Breast epithelium (tissue), 4 donors: ENCODE measurements around the gene SNX21. TPM values are rescaled to one million over a fixed set of nuclear protein-coding genes. Genes with fewer than 3 reads are reported as not detected.

ENCODE experiments used
- DNase-seq, 2 donors: peaks; one replicate each; pipeline ENCODE4 v3.0.0-alpha.2; 2019; ENCODE audit warnings: low spot score in 2 of 2
- H3K27ac ChIP-seq, 2 donors: fragments of 200-600 bp; sonication (generic) in 1 of 2; one replicate each; pipeline ENCODE4 v1.5.1; 2016 to 2019; ENCODE audit warnings: mild to moderate bottlenecking in 1 of 2
- H3K27me3 ChIP-seq, 2 donors: fragments of 200-600 bp; sonication (generic) in 1 of 2; one replicate each; pipeline versions ENCODE4 v1.5.1 to v1.6.0; 2017 to 2019; ENCODE audit warnings: control low read depth in 1 of 2, mild to moderate bottlenecking in 1 of 2
- H3K36me3 ChIP-seq: fragments of 200-600 bp; one replicate; pipeline ENCODE4 v1.5.1; 2019
- H3K4me1 ChIP-seq, 2 donors: fragments of 200-600 bp; sonication (generic); one replicate each; pipeline ENCODE4 v1.5.1; 2016 to 2019; ENCODE audit warnings: control low read depth in 1 of 2
- H3K4me3 ChIP-seq, 3 donors: fragments of 200-600 bp; sonication (generic); 1 replicate in 2 of 3; 2 replicates in 1 of 3; pipeline ENCODE4 v1.5.1; 2016 to 2019; ENCODE audit warnings: mild to moderate bottlenecking in 3 of 3, moderate library complexity in 2 of 3
- H3K9me3 ChIP-seq, 2 donors: fragments of 200-600 bp; sonication (generic) in 1 of 2; one replicate each; pipeline ENCODE4 v1.5.1; 2016 to 2019; ENCODE audit warnings: control low read depth in 1 of 2
- POLR2A ChIP-seq: fragments of 450-650 bp; IDR thresholded peaks from one replicate; pipeline ENCODE4 v1.6.1; 2016; ENCODE audit warnings: antibody characterized with exemption, mild to moderate bottlenecking, moderate library complexity
- POLR2AphosphoS5 ChIP-seq, 3 donors: sonication (generic); formaldehyde crosslinking; IDR thresholded peaks; one replicate each; pipeline ENCODE4 v1.6.1; 2017; ENCODE audit warnings: antibody characterized with exemption in 3 of 3
- intact Hi-C: fragments of 100-400 bp; cut with DNase I; formaldehyde crosslinking; loops from one replicate; pipeline ENCODE4 v1.15.1; 2023; ENCODE audit warnings: low total_unique reads
- total RNA-seq, 3 donors: library from RNA; depleted of rRNA; stranded (reverse); fragments of >200 nt; gene quantifications; one replicate each; pipeline ENCODE4 v1.1.0, GENCODE V29; 2016
- TF ChIP-seq, protein P1 (sequence below), 3 donors: fragments of 450-650 bp; IDR thresholded peaks; one replicate each; pipeline ENCODE4 v1.5.1; 2016 to 2017; ENCODE audit warnings: antibody characterized with exemption in 3 of 3, mild to moderate bottlenecking in 3 of 3, moderate library complexity in 3 of 3

SNX21 gene
- total RNA-seq, 3 donors from 2014 or later = 55.0 to 138 (median 66.9) TPM

DNA sequence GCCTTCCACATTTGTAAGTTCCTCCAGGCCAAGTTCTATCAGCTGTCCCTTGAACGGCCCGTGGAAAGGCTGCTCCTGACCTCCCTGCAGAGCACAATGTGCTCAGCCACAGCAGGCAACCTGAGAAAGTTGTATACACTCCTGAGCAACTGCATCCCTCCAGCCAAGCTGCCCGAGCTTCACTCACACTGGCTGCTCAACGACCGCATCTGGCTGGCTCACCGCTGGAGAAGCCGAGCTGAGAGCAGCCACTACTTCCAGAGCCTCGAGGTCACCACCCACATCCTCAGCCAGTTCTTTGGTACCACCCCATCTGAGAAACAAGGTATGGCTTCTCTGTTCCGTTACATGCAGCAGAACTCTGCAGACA is 49.5 kb downstream of the SNX21 start:
- Histone ChIP-seq H3K36me3 (no peaks in the 10 kb centered on the region), H3K27me3 (no peaks in the 10 kb centered on the region), H3K4me1 (peaks cover 0 to 6% of the 10 kb centered on the region in 2 donors), H3K4me3 (no peak overlapping the region), H3K27ac (no peak overlapping the region), H3K9me3 (no peaks in the 10 kb centered on the region)
- TF ChIP-seq POLR2A (no peak), POLR2AphosphoS5 (IDR thresholded peaks at IDR 0.05) (no peak)
- TF ChIP-seq, protein P1, sequence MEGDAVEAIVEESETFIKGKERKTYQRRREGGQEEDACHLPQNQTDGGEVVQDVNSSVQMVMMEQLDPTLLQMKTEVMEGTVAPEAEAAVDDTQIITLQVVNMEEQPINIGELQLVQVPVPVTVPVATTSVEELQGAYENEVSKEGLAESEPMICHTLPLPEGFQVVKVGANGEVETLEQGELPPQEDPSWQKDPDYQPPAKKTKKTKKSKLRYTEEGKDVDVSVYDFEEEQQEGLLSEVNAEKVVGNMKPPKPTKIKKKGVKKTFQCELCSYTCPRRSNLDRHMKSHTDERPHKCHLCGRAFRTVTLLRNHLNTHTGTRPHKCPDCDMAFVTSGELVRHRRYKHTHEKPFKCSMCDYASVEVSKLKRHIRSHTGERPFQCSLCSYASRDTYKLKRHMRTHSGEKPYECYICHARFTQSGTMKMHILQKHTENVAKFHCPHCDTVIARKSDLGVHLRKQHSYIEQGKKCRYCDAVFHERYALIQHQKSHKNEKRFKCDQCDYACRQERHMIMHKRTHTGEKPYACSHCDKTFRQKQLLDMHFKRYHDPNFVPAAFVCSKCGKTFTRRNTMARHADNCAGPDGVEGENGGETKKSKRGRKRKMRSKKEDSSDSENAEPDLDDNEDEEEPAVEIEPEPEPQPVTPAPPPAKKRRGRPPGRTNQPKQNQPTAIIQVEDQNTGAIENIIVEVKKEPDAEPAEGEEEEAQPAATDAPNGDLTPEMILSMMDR (IDR thresholded peaks at IDR 0.05) = no peak
- no peak for DNase-seq
- intact Hi-C loops = no loop called here

DNA sequence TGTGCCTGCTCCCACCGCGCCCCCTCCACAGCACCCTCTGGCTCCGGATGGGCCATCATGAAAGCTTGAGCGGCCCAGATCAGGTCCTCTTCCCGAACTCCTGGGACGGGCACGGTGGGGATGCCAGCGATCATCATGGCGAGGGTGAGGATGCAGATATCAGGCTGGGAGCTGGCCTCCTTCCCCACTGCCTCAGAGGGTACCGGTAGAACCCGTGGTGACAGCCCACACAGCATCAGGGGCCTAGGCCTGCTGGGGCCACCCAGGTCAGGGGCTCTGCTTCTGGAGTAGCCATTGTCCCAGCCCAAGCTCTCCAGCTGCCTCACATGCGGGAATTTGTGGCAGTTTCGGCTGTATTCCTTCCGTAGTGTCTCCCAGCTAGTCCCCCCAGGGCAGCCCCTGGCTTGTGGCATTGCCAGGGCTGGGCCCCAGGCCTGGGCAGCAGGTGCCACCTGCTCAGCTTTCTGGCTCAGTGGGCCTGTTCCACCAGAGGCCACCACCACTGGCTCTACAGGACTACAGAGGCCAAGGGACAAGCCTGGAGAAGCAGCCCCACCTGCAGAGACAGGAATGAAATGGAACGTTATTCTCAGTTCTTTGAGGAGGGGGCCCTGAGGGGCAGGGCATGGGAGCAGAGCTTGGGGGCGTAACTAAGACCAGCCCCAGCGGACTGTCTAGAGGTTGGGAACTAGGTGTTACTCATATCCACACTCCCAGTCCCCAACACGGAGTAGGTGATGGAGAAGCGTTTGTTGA is 53.2 kb downstream of the SNX21 start:
- Histone ChIP-seq H3K4me1 (peaks cover 4 to 6% of the 10 kb centered on the region in 2 donors), H3K27ac (no peak overlapping the region), H3K9me3 (no peaks in the 10 kb centered on the region), H3K27me3 (no peaks in the 10 kb centered on the region), H3K4me3 (no peak overlapping the region), H3K36me3 (no peaks in the 10 kb centered on the region)
- no peak for DNase-seq
- no peak for TF ChIP-seq POLR2AphosphoS5 (IDR thresholded peaks at IDR 0.05)
- TF ChIP-seq, protein P1 (IDR thresholded peaks at IDR 0.05) = no peak
- no peak for TF ChIP-seq POLR2A
- intact Hi-C loops = no loop called here

- H3K9me3 ChIP-seq = no peaks in the 10 kb centered on the region
- H3K4me3 ChIP-seq = no peak within 1 kb of the TSS
- no peak for DNase-seq
- H3K4me1 ChIP-seq = peaks cover 4 to 11% of the 10 kb centered on the region in 2 donors
- intact Hi-C loops = no loop called here
- no peaks in the 10 kb centered on the region for H3K27me3 ChIP-seq
- H3K27ac ChIP-seq = no peak within 1 kb of the TSS
- no peaks in the 10 kb centered on the region for H3K36me3 ChIP-seq
- no peak for TF ChIP-seq POLR2AphosphoS5 (IDR thresholded peaks at IDR 0.05)
- no peak for TF ChIP-seq POLR2A
- TF ChIP-seq, protein P1 (IDR thresholded peaks at IDR 0.05) = no peak
These were observed 53.7 kb downstream of the SNX21 start, which contains the start of gene SPATA25 for GRCh38 chr20:45887346-45887715. SPATA25 (minus strand) TSS chr20:45887622; CDS start chr20:45887590, 32 bp downstream.

DNA sequence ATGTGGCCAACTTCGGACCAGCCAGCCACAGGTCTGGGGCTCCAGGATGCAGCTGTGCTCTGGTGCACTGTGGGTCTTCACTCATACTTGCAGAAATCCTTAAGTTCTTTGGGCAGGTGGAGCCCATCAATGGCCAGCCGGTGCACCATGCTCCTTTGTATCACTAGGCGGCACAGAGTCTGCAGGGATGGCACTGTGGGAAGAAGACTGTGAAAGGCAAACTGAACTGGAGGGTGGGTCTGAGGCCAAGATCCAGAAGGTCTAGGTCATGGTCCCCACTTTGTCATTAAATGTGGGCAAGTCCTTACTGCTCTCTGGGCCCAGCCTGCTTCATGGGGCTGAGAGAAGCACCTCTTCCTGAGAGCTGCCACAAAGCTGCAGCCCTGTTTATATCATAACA is 55.1 kb downstream of the SNX21 start:
- no peak overlapping the region for H3K4me3 ChIP-seq
- H3K27me3 ChIP-seq = no peaks in the 10 kb centered on the region
- no peak overlapping the region for H3K27ac ChIP-seq
- no peaks in the 10 kb centered on the region for H3K9me3 ChIP-seq
- no peak for DNase-seq
- no peaks in the 10 kb centered on the region for H3K36me3 ChIP-seq
- intact Hi-C loops = loop anchor here (2.0 kb wide), 1 partner anchor 76 kb away; the partner anchor contains the start of gene UBE2C
- peaks cover 4 to 11% of the 10 kb centered on the region in 2 donors for H3K4me1 ChIP-seq
- TF ChIP-seq POLR2AphosphoS5 (IDR thresholded peaks at IDR 0.05) (no peak), POLR2A (no peak)
- TF ChIP-seq, protein P1 (IDR thresholded peaks at IDR 0.05) = no peak
